K562 (cell line): ENCODE results near the gene TRIM26. TPM values are rescaled to one million over a fixed set of nuclear protein-coding genes. Genes with fewer than 3 reads are reported as not detected.

Experiments
- CBX1 ChIP-seq: sonication (generic); IDR thresholded peaks from 2 replicates; pipeline ENCODE4 v1.6.1; 2016; ENCODE audit warnings: antibody characterized with exemption, low read depth, mild to moderate bottlenecking
- CBX3 ChIP-seq, 2 experiments: IDR thresholded peaks; 1 replicate in 1 of 2; 2 replicates in 1 of 2; pipeline ENCODE4 v1.6.1; 2012; ENCODE audit warnings: inconsistent platforms in 2 of 2, low read length in 2 of 2, borderline replicate concordance in 1 of 2, control low read depth in 1 of 2
- CREB5 ChIP-seq: fragments of 250-450 bp; sonication (Bioruptor Pico); IDR thresholded peaks from 2 replicates; pipeline ENCODE4 v1.5.0; 2020; ENCODE audit warnings: mild to moderate bottlenecking
- KDM1A ChIP-seq, 2 experiments: fragments of 450-650 bp; IDR thresholded peaks; 2 replicates each; pipeline ENCODE4 v1.6.1; 2016; ENCODE audit warnings: mild to moderate bottlenecking in 2 of 2
- KDM5B ChIP-seq: fragments of 200-600 bp; sonication (generic); IDR thresholded peaks from 2 replicates; pipeline ENCODE4 v1.6.1; 2012; ENCODE audit warnings: low read depth, mild to moderate bottlenecking, moderate library complexity, low read length, control low read depth, inconsistent platforms; ENCODE audit not compliant: insufficient replicate concordance
- NELFE ChIP-seq: IDR thresholded peaks from 2 replicates; pipeline ENCODE4 v1.6.1; 2011; ENCODE audit warnings: mild to moderate bottlenecking; ENCODE audit not compliant: insufficient read depth, insufficient read length
- NR3C1 ChIP-seq: sonication (generic); formaldehyde crosslinking; IDR thresholded peaks from 2 replicates; pipeline ENCODE4 v1.8.1; 2022; ENCODE audit warnings: missing genetic modification reagents
- RCOR1 ChIP-seq, 2 experiments: IDR thresholded peaks; 2 replicates each; pipeline ENCODE4 v1.6.1; 2012; ENCODE audit warnings: low read depth in 2 of 2, low read length in 2 of 2, borderline replicate concordance in 1 of 2, improper control_type of control experiment in 1 of 2
- TAF9B ChIP-seq: fragments of 450-650 bp; IDR thresholded peaks from 2 replicates; pipeline ENCODE4 v1.6.1; 2018; ENCODE audit warnings: mild to moderate bottlenecking; ENCODE audit not compliant: partially characterized antibody
- TCF3 ChIP-seq: sonication (generic); formaldehyde crosslinking; IDR thresholded peaks from 2 replicates; pipeline ENCODE4 v1.4.0; 2020; ENCODE audit warnings: mild to moderate bottlenecking, missing genetic modification reagents
- TCF7L2 ChIP-seq: fragments of 150-350 bp; IDR thresholded peaks from 2 replicates; pipeline ENCODE4 v1.6.1; 2016; ENCODE audit warnings: low read depth, mild to moderate bottlenecking, low read length, moderate library complexity
- VEZF1 ChIP-seq: fragments of 200-800 bp; sonication (Bioruptor generic); IDR thresholded peaks from 2 replicates; pipeline ENCODE4 v1.6.1; 2017; ENCODE audit warnings: missing genetic modification characterization, missing compliant biosample characterization
- polyA plus RNA-seq, 8 experiments: library from polyadenylated mRNA; depleted of rRNA in 4 of 8; stranded (reverse) in 5 of 8; unstranded in 3 of 8; fragments of >200 nt; fragmentation: Nextera tagmentation in 2 of 8; fragmentation: Illumina TruSeq in 1 of 8; extraction: Ambion mirVana in 2 of 8; extraction: Trizol in 1 of 8; gene quantifications; 2 replicates each; pipeline versions ENCODE4 v1.2.1 to v1.2.3, GENCODE V29; 2011 to 2014; ENCODE audit warnings: inconsistent platforms in 1 of 8, missing spikeins in 1 of 8
- total RNA-seq, 7 experiments: library from RNA; depleted of rRNA in 6 of 7; stranded (reverse); fragments of >200 nt in 6 of 7; fragmentation: Illumina TruSeq in 2 of 7; extraction: Trizol in 2 of 7; gene quantifications; 2 replicates each; pipeline versions ENCODE4 v1.2.1 to v1.2.3, GENCODE V29; 2011 to 2021; ENCODE audit warnings: low replicate concordance in 1 of 7
- TF ChIP-seq, protein P1 (sequence below): fragments of 450-650 bp; IDR thresholded peaks from 2 replicates; pipeline ENCODE4 v1.6.1; 2016; ENCODE audit warnings: mild to moderate bottlenecking, moderate library complexity

TRIM26 gene
- total and polyA plus RNA-seq, 9 of the 15 experiments (the other 6 are each of a cell fraction or from before 2014, with no cell fraction given): 0.80 to 5.0 (median 2.8) TPM

- TF ChIP-seq, protein P1, sequence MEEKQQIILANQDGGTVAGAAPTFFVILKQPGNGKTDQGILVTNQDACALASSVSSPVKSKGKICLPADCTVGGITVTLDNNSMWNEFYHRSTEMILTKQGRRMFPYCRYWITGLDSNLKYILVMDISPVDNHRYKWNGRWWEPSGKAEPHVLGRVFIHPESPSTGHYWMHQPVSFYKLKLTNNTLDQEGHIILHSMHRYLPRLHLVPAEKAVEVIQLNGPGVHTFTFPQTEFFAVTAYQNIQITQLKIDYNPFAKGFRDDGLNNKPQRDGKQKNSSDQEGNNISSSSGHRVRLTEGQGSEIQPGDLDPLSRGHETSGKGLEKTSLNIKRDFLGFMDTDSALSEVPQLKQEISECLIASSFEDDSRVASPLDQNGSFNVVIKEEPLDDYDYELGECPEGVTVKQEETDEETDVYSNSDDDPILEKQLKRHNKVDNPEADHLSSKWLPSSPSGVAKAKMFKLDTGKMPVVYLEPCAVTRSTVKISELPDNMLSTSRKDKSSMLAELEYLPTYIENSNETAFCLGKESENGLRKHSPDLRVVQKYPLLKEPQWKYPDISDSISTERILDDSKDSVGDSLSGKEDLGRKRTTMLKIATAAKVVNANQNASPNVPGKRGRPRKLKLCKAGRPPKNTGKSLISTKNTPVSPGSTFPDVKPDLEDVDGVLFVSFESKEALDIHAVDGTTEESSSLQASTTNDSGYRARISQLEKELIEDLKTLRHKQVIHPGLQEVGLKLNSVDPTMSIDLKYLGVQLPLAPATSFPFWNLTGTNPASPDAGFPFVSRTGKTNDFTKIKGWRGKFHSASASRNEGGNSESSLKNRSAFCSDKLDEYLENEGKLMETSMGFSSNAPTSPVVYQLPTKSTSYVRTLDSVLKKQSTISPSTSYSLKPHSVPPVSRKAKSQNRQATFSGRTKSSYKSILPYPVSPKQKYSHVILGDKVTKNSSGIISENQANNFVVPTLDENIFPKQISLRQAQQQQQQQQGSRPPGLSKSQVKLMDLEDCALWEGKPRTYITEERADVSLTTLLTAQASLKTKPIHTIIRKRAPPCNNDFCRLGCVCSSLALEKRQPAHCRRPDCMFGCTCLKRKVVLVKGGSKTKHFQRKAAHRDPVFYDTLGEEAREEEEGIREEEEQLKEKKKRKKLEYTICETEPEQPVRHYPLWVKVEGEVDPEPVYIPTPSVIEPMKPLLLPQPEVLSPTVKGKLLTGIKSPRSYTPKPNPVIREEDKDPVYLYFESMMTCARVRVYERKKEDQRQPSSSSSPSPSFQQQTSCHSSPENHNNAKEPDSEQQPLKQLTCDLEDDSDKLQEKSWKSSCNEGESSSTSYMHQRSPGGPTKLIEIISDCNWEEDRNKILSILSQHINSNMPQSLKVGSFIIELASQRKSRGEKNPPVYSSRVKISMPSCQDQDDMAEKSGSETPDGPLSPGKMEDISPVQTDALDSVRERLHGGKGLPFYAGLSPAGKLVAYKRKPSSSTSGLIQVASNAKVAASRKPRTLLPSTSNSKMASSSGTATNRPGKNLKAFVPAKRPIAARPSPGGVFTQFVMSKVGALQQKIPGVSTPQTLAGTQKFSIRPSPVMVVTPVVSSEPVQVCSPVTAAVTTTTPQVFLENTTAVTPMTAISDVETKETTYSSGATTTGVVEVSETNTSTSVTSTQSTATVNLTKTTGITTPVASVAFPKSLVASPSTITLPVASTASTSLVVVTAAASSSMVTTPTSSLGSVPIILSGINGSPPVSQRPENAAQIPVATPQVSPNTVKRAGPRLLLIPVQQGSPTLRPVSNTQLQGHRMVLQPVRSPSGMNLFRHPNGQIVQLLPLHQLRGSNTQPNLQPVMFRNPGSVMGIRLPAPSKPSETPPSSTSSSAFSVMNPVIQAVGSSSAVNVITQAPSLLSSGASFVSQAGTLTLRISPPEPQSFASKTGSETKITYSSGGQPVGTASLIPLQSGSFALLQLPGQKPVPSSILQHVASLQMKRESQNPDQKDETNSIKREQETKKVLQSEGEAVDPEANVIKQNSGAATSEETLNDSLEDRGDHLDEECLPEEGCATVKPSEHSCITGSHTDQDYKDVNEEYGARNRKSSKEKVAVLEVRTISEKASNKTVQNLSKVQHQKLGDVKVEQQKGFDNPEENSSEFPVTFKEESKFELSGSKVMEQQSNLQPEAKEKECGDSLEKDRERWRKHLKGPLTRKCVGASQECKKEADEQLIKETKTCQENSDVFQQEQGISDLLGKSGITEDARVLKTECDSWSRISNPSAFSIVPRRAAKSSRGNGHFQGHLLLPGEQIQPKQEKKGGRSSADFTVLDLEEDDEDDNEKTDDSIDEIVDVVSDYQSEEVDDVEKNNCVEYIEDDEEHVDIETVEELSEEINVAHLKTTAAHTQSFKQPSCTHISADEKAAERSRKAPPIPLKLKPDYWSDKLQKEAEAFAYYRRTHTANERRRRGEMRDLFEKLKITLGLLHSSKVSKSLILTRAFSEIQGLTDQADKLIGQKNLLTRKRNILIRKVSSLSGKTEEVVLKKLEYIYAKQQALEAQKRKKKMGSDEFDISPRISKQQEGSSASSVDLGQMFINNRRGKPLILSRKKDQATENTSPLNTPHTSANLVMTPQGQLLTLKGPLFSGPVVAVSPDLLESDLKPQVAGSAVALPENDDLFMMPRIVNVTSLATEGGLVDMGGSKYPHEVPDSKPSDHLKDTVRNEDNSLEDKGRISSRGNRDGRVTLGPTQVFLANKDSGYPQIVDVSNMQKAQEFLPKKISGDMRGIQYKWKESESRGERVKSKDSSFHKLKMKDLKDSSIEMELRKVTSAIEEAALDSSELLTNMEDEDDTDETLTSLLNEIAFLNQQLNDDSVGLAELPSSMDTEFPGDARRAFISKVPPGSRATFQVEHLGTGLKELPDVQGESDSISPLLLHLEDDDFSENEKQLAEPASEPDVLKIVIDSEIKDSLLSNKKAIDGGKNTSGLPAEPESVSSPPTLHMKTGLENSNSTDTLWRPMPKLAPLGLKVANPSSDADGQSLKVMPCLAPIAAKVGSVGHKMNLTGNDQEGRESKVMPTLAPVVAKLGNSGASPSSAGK: no peak
- TF ChIP-seq VEZF1 (CRISPR knock-in tag) (no peak), NELFE (no peak), TCF7L2 (no peak), TCF3 (no peak), KDM1A (IDR thresholded peaks at IDR 0.05) (peak; percentile 23 to 51; a peak in 2 of 4 replicates), NR3C1 (CRISPR knock-in tag) (no peak), KDM5B (no peak), RCOR1 (IDR thresholded peaks at IDR 0.05; ENCODE audit: borderline replicate concordance in 1 of 2, low read depth in 2 of 2, low read length in 2 of 2) (peak in 1 of 2 experiments; percentile 46; a peak in 1 of 4 replicates), TAF9B (no peak), CBX3 (IDR thresholded peaks at IDR 0.05; ENCODE audit: borderline replicate concordance in 1 of 2, low read length in 2 of 2) (no peak), CBX1 (peak; percentile 71), CREB5 (no peak)
These were observed 12.5 kb downstream of the TRIM26 start (continued) for GRCh38 chr6:30200551-30201281.
